ENCODE data around the gene NPAP1. TPM values are rescaled to one million over a fixed set of nuclear protein-coding genes. Genes with fewer than 3 reads are reported as not detected.
A peak's percentile ranks its signal among the peaks of the same experiment; 100 is the strongest.

The NPAP1 gene
- total and polyA plus RNA-seq, 2 of the 8 experiments (the other 6 are each of a cell fraction or from before 2014, with no cell fraction given) = 0.07 to 0.08 TPM

DNA sequence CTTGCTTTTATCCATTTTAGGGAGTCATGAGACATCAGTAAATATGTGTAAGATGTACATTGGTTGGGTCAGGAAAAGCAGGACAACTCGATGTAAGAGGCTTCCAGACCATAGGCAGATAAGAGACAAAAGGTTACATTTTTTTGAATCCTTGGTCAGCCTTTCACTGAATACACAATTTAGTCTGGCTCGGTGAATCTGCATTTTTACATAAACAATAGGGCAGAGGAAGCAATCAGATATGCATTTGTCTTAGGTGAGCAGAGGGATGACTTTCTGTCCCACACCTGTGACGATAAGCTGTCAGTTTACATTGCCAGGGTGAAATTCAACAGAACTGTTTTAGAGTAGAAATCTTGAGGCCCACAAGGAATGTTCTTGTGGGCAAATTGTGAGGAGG is 20.6 kb downstream of the NPAP1 start:
- FAIRE-seq (no peak), DNase-seq (ENCODE audit: low read depth in 1 of 2, low spot score in 2 of 2) (no peak)
- H3K56ac ChIP-seq (replicated peaks; ENCODE audit: insufficient read length, low read depth, low read length) = no peak overlapping the region
- no peak overlapping the region for H3K4me3 ChIP-seq (ENCODE audit: extremely low read depth in 1 of 4, insufficient read depth in 2 of 4, low read depth in 3 of 4, low read length in 4 of 4)
- no peak overlapping the region for H2BK15ac ChIP-seq (ENCODE audit: low read length)
- H3K79me2 ChIP-seq (ENCODE audit: control insufficient read depth in 1 of 2, insufficient read depth in 2 of 2, low read length in 2 of 2) = no peaks in the 10 kb centered on the region
- no peak overlapping the region for H3K18ac ChIP-seq (ENCODE audit: extremely low read depth, low read length)
- H3K23ac ChIP-seq (ENCODE audit: insufficient read length) = no peak overlapping the region
- no peak overlapping the region for H2BK120ac ChIP-seq (replicated peaks; ENCODE audit: low read depth, low read length)
- no peak overlapping the region for H4K91ac ChIP-seq (replicated peaks; ENCODE audit: insufficient read length, low read length)
- no peak overlapping the region for H3K27ac ChIP-seq (ENCODE audit: low read depth, low read length)
- H3K9ac ChIP-seq (replicated peaks in 1 of 4; ENCODE audit: extremely low read depth in 1 of 4, low read depth in 3 of 4, low read length in 3 of 4) = no peak overlapping the region; a peak in 1 of 7 replicates
- no peaks in the 10 kb centered on the region for H4K20me1 ChIP-seq (replicated peaks in 1 of 2; ENCODE audit: control insufficient read depth in 1 of 2, insufficient read depth in 2 of 2, low read length in 2 of 2)
- no peak overlapping the region for H4K5ac ChIP-seq (ENCODE audit: insufficient read length, low read depth, low read length)
- H3K23me2 ChIP-seq (ENCODE audit: low read depth, low read length) = no peaks in the 10 kb centered on the region
- no peak overlapping the region for H3K4ac ChIP-seq (replicated peaks; ENCODE audit: insufficient read length, low read depth, low read length)
- H2BK12ac ChIP-seq (ENCODE audit: low read depth, low read length) = no peak overlapping the region
- H3K9me3 ChIP-seq (ENCODE audit: insufficient read depth in 2 of 2, low read depth in 1 of 2, low read length in 1 of 2) = peaks cover 0 to 5% of the 10 kb centered on the region in 2 experiments; a peak in 1 of 4 replicates
- H3K14ac ChIP-seq (ENCODE audit: insufficient read length) = no peak overlapping the region
- CTCF ChIA-PET (ENCODE audit: partially characterized antibody) = no interaction called here
- no peak overlapping the region for H4K8ac ChIP-seq (ENCODE audit: extremely low read depth, insufficient read depth, low read length)
- H3K36me3 ChIP-seq (ENCODE audit: control insufficient read depth in 2 of 4, insufficient read depth in 4 of 4, low read length in 3 of 4) = no peaks in the 10 kb centered on the region
- H3K4me1 ChIP-seq (replicated peaks in 1 of 4; ENCODE audit: control insufficient read depth in 3 of 4, insufficient read depth in 4 of 4, low read length in 3 of 4) = peaks cover 0 to 5% (median under 1%) of the 10 kb centered on the region in 4 experiments; a peak in 2 of 7 replicates
- H2AFZ ChIP-seq (ENCODE audit: low read length) = no peak overlapping the region
- no peak overlapping the region for H3K4me2 ChIP-seq (ENCODE audit: insufficient read depth in 1 of 2, low read depth in 2 of 2, low read length in 2 of 2)
- no peak overlapping the region for H2BK20ac ChIP-seq (ENCODE audit: low read length)
- H3K27me3 ChIP-seq (replicated peaks in 1 of 4; ENCODE audit: control insufficient read depth in 3 of 4, extremely low read depth in 1 of 4, insufficient read depth in 3 of 4, low read length in 3 of 4) = no peaks in the 10 kb centered on the region
- POLR2A ChIA-PET (ENCODE audit: partially characterized antibody) = interaction anchor here (0.7 kb wide), 1 partner anchor 44 kb away, joined by 3 read pairs; no protein-coding TSS in a partner anchor
- H2AK5ac ChIP-seq (ENCODE audit: low read depth, low read length) = no peak overlapping the region
- 0 out of 2 replicates have a peak overlapping the region, but pooled peaks have one; percentile 75 for H2BK5ac ChIP-seq (ENCODE audit: low read depth, low read length)
- H3K79me1 ChIP-seq (ENCODE audit: low read depth, low read length) = no peaks in the 10 kb centered on the region
- 76% methylated on average over 3 of the region's 3 CpGs; no CpG with 5 or more reads in 1 of the 2 experiments for WGBS, 2 experiments (ENCODE audit: extremely low coverage in 1 of 2, insufficient coverage in 1 of 2, insufficient read length in 1 of 2, insufficient replicate concordance in 2 of 2, low coverage in 1 of 2, low lambda C conversion rate in 2 of 2, missing lambda C conversion rate in 1 of 2)
- TF ChIP-seq, protein P1, sequence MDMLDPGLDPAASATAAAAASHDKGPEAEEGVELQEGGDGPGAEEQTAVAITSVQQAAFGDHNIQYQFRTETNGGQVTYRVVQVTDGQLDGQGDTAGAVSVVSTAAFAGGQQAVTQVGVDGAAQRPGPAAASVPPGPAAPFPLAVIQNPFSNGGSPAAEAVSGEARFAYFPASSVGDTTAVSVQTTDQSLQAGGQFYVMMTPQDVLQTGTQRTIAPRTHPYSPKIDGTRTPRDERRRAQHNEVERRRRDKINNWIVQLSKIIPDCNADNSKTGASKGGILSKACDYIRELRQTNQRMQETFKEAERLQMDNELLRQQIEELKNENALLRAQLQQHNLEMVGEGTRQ (IDR thresholded peaks at IDR 0.05; ENCODE audit: low read length) = no peak
- TF ChIP-seq HDAC2 (IDR thresholded peaks at IDR 0.05; ENCODE audit: borderline replicate concordance in 1 of 2, low read depth in 2 of 2, low read length in 2 of 2) (no peak), TCF12 (IDR thresholded peaks at IDR 0.05; ENCODE audit: low read depth, low read length) (no peak), POU5F1 (IDR thresholded peaks at IDR 0.05; ENCODE audit: low read depth, low read length) (no peak), SP1 (IDR thresholded peaks at IDR 0.05; ENCODE audit: low read depth, low read length) (no peak), CTBP2 (IDR thresholded peaks at IDR 0.05; ENCODE audit: borderline replicate concordance, insufficient read depth, insufficient read length, low read length) (no peak), CHD2 (IDR thresholded peaks at IDR 0.05; ENCODE audit: low read length) (no peak), SP4 (IDR thresholded peaks at IDR 0.05; ENCODE audit: low read length) (no peak), SIX5 (IDR thresholded peaks at IDR 0.05; ENCODE audit: low read depth, low read length) (no peak), NRF1 (IDR thresholded peaks at IDR 0.05; ENCODE audit: low read depth, low read length) (no peak), CTCF (IDR thresholded peaks at IDR 0.05; ENCODE audit: control extremely low read depth in 1 of 3, insufficient read depth in 1 of 3, low read depth in 1 of 3, low read length in 3 of 3) (no peak)
